Measurements from ENCODE around the gene EBF3. TPM values are rescaled to one million over a fixed set of nuclear protein-coding genes. Genes with fewer than 3 reads are reported as not detected.

The EBF3 gene
- total RNA-seq, 1 donor from 2014 or later, result 6.2 TPM

DNA sequence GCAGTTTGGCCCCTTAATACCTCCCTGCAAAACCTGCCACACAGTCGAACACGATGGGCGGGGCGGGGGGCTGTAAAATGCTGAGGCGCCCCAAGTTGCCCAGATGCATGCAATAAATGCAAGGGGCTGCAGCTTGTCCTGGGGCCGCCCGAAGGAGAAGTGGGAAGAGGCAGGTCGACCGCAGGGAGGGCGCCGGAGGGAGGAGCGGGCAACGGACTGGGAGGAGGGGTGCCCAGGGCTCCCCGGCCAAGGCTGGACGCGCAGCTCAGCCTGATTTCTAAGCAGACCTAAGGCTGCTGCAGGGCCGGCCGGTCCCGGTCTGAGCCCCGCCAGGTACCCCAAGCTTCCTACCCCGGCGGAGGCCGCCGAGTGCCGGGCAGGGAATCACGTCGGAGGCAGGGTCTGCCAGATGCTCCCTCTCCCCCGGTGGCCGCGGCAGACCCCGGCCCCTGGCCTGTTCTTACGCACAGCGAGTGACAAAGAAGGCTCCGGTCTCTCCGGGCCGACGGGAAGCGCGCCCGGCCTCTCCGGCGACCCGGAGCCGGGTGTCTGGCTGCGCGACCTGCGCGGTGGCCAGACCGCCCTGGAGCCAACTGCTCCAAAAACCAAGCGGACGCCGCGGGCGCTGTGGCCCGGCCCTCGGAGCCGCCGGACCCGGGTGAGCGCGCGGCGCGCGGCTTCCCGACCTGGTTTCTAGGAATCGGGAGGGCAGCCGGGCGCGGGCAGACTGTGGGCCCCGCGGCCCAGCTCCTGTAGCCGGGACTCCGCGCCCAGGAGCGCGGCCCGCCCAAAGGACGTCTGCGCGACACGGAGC is 744 bp upstream of the EBF3 start:
- intact Hi-C loops (cut with micrococcal nuclease), result no loop called here
- DNase-seq, result no peak
- H3K4me1 ChIP-seq, result peaks cover 63% of the 10 kb centered on the region
- TF ChIP-seq, protein P1, sequence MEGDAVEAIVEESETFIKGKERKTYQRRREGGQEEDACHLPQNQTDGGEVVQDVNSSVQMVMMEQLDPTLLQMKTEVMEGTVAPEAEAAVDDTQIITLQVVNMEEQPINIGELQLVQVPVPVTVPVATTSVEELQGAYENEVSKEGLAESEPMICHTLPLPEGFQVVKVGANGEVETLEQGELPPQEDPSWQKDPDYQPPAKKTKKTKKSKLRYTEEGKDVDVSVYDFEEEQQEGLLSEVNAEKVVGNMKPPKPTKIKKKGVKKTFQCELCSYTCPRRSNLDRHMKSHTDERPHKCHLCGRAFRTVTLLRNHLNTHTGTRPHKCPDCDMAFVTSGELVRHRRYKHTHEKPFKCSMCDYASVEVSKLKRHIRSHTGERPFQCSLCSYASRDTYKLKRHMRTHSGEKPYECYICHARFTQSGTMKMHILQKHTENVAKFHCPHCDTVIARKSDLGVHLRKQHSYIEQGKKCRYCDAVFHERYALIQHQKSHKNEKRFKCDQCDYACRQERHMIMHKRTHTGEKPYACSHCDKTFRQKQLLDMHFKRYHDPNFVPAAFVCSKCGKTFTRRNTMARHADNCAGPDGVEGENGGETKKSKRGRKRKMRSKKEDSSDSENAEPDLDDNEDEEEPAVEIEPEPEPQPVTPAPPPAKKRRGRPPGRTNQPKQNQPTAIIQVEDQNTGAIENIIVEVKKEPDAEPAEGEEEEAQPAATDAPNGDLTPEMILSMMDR (IDR thresholded peaks at IDR 0.05; ENCODE audit: borderline replicate concordance), result no peak
- peak overlapping the region; percentile 75 for H3K4me3 ChIP-seq
- peak overlapping the region; percentile 61 for H3K27ac ChIP-seq (replicated peaks)
- H3K36me3 ChIP-seq, result no peaks in the 10 kb centered on the region
- H3K9me3 ChIP-seq (replicated peaks), result no peaks in the 10 kb centered on the region
- H3K27me3 ChIP-seq (ENCODE audit: low read depth), result peaks cover 99% of the 10 kb centered on the region

DNA sequence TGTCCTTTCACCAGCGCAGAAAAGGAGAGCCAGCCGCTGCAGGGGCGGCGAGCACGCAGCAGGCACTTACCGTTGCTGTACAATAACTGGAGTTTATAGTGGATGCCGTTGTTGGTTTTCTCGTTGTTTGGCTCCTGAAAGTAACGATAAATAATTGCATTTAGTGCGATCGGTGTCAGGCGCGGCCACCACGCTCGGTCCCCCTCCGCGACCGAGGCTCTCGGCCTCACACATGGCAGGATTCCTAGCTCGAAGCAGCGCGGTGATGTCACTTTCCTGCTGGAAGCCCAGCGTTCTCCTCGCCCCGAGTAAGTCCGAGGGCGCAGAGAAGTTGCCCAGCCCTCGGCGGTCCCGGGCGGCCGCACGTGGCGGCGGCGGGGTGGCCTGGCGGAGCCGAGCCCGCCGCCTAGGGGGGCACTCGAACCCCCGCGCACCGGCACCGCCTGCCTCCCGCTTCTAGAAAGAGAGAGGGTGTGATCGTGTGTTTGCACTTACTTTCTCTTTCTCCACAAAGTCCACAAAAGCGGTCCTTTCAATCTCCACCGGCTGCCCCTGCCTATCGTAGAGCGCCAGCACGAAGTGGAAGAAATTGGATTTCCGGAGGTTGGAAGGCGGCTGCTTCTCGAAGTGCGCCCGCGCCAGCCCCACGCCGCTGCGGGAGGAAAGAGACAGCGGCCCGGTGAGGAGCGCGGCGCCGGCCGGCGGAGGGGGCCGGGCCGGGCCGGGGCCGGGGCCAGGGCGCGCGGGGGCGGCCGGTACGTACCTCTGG is 1.0 kb downstream of the EBF3 start:
- Histone ChIP-seq H3K27me3 (ENCODE audit: low read depth) (peaks cover 99% of the 10 kb centered on the region), H3K36me3 (no peaks in the 10 kb centered on the region), H3K9me3 (replicated peaks) (no peaks in the 10 kb centered on the region), H3K27ac (replicated peaks) (peak overlapping the region; percentile 93), H3K4me3 (peak overlapping the region; percentile 75), H3K4me1 (peaks cover 63% of the 10 kb centered on the region)
- intact Hi-C loops (cut with micrococcal nuclease), result no loop called here
- TF ChIP-seq, protein P1 (IDR thresholded peaks at IDR 0.05; ENCODE audit: borderline replicate concordance), result no peak
- no peak for DNase-seq

DNA sequence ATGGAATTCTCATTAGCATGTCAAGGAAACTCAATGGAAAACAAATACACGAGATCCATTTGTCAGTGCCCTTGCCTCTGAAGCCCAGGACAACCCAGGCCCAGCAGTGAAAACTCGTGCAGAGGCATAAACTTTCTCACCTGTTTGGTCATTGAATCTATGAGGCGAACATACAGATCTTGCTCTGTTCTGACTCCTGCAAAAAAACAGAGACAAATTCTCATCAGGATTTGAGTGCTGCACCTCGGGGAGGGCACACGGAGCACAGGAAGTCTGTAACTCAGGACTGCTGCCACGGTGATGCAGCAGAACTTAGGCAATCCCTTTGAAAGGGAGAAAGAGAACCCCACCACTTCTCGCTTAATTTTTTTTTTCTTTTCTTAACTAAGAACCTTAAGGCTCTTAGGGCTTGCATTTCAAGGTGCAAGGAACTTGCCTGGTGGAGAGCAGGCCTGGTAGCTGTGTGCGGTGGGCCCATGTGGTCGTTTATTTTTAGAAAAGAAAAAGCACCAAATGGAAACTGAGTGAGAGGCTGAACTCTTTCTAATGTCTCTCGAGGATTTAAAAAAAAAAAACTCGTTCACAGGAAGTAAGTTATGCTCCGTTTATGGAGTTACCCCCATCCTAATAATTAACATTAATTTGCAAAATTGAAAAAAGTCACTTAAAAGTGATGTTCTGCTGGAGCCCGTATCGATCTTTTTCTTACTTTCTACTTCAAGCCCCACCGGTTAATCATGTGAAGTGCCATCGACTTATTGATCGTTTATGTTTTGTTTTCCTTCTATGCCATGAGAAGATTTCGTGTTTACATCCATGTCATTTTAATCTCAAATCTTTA is 1.8 kb downstream of the EBF3 start:
- no peak for DNase-seq
- H3K4me3 ChIP-seq, result peak overlapping the region; percentile 75
- no peaks in the 10 kb centered on the region for H3K36me3 ChIP-seq
- TF ChIP-seq, protein P1 (IDR thresholded peaks at IDR 0.05; ENCODE audit: borderline replicate concordance), result no peak
- peak overlapping the region; percentile 93 for H3K27ac ChIP-seq (replicated peaks)
- no peaks in the 10 kb centered on the region for H3K9me3 ChIP-seq (replicated peaks)
- peaks cover 56% of the 10 kb centered on the region for H3K4me1 ChIP-seq
- intact Hi-C loops (cut with micrococcal nuclease), result no loop called here
- peaks cover 99% of the 10 kb centered on the region for H3K27me3 ChIP-seq (ENCODE audit: low read depth)

DNA sequence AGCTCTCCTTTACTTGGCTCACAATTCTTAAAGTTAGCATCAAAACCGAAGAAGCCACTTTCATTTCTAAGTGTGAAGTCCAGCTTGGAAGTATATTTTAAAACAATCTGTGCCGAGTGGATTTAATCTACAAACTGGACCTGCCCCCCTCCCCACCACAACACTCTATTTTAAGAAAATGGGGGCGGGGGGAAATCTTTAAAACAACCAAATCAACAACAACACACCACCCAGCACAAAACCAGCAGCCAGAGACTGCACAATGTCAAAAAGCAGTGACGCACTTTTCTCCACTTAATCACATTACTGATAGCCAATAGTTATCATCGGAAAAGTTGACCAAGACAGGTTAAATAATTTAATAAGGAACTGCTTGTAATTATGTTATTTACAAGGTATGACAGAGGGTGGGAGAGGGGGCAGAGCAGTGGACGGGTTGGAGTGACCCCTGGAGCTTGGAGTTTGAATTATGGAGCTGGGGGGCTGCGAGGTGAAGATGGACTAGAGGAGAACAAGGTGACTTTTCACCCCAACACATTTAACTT is 2.8 kb downstream of the EBF3 start:
- Histone ChIP-seq H3K27me3 (ENCODE audit: low read depth) (peaks cover 99% of the 10 kb centered on the region), H3K36me3 (no peaks in the 10 kb centered on the region), H3K4me1 (peaks cover 51% of the 10 kb centered on the region), H3K4me3 (peak overlapping the region; percentile 75), H3K9me3 (replicated peaks) (no peaks in the 10 kb centered on the region), H3K27ac (replicated peaks) (peak overlapping the region; percentile 93)
- intact Hi-C loops (cut with micrococcal nuclease), result no loop called here
- no peak for DNase-seq
- TF ChIP-seq, protein P1 (IDR thresholded peaks at IDR 0.05; ENCODE audit: borderline replicate concordance), result no peak

Data from left ventricle myocardium inferior (tissue), 1 donor.